DND-41 (cell line): ENCODE data around the gene PAPLN.
A peak's percentile ranks its signal among the peaks of the same experiment; 100 is the strongest.

Experiments
- ATAC-seq: fragments of 200-7000 bp; cut with Tn5 transposase; 3 replicates; pipeline ENCODE4 v1.9.1; 2021; ENCODE audit warnings: low read depth; ENCODE audit not compliant: insufficient read depth
- DNase-seq: peaks from one replicate; pipeline ENCODE4 v3.0.0-alpha.2; 2020
- H2AFZ ChIP-seq: 2 replicates; pipeline ENCODE4 v1.6.0; 2012; ENCODE audit warnings: low read depth, low read length
- H3K27ac ChIP-seq: 2 replicates; pipeline ENCODE4 v1.5.1; 2012; ENCODE audit warnings: low read length, inconsistent platforms
- H3K27me3 ChIP-seq: fragments of 200-600 bp; sonication (generic); 2 replicates; pipeline ENCODE4 v1.6.0; 2012; ENCODE audit warnings: low read length, mild to moderate bottlenecking, inconsistent platforms; ENCODE audit not compliant: insufficient read depth, poor library complexity
- H3K36me3 ChIP-seq: 2 replicates; pipeline ENCODE4 v1.5.1; 2012; ENCODE audit warnings: low read length, inconsistent platforms; ENCODE audit not compliant: insufficient read depth
- H3K4me1 ChIP-seq: 2 replicates; pipeline ENCODE4 v1.5.1; 2012; ENCODE audit warnings: mild to moderate bottlenecking, low read length; ENCODE audit not compliant: insufficient read depth
- H3K4me2 ChIP-seq: 2 replicates; pipeline ENCODE4 v1.6.0; 2012; ENCODE audit warnings: mild to moderate bottlenecking, moderate library complexity, low read length, inconsistent platforms; ENCODE audit not compliant: insufficient read depth
- H3K4me3 ChIP-seq, 2 experiments: fragments of 200-600 bp in 1 of 2; shearing (Covaris generic) in 1 of 2; 2 replicates each; pipeline ENCODE4 v1.5.1; 2012 to 2016; ENCODE audit warnings: inconsistent platforms in 2 of 2, low read length in 2 of 2, mild to moderate bottlenecking in 2 of 2, low read depth in 1 of 2, moderate library complexity in 1 of 2
- H3K79me2 ChIP-seq: 2 replicates; pipeline ENCODE4 v1.6.0; 2012; ENCODE audit warnings: low read length, inconsistent platforms; ENCODE audit not compliant: insufficient read depth
- H3K9ac ChIP-seq: 2 replicates; pipeline ENCODE4 v1.6.0; 2012; ENCODE audit warnings: low read depth, mild to moderate bottlenecking, inconsistent platforms, low read length, moderate library complexity
- H3K9me3 ChIP-seq: 2 replicates; pipeline ENCODE4 v1.5.1; 2012; ENCODE audit warnings: low read length, moderate library complexity, mild to moderate bottlenecking, inconsistent platforms; ENCODE audit not compliant: insufficient read depth, severe bottlenecking
- H4K20me1 ChIP-seq: 2 replicates; pipeline ENCODE4 v1.6.0; 2012; ENCODE audit warnings: low read length; ENCODE audit not compliant: insufficient read depth
- CTCF ChIP-seq: IDR thresholded peaks from 2 replicates; pipeline ENCODE4 v1.5.1; 2012; ENCODE audit warnings: borderline replicate concordance, low read length, moderate library complexity, mild to moderate bottlenecking; ENCODE audit not compliant: poor library complexity, severe bottlenecking; ENCODE audit errors: extremely low read depth
- EZH2 ChIP-seq: IDR thresholded peaks from 3 replicates; pipeline ENCODE4 v1.6.1; 2012; ENCODE audit warnings: borderline replicate concordance, low read depth, mild to moderate bottlenecking, moderate library complexity, low read length, inconsistent platforms; ENCODE audit not compliant: severe bottlenecking

Gene PAPLN

GRCh38 chr14:73245480-73246325 is 8.4 kb downstream of the PAPLN start:
- H3K9ac ChIP-seq = peak overlapping the region; percentile 47
- H3K4me3 ChIP-seq = peak overlapping the region in 1 of 2 experiments; percentile 55; a peak in 2 of 4 replicates
- peak; percentile 77 for ATAC-seq
- no peaks in the 10 kb centered on the region for H3K79me2 ChIP-seq
- peak overlapping the region; percentile 62 for H3K4me2 ChIP-seq
- H4K20me1 ChIP-seq = no peaks in the 10 kb centered on the region
- TF ChIP-seq EZH2 (no peak), CTCF (no peak)
- peak overlapping the region; percentile 48 for H2AFZ ChIP-seq
- H3K4me1 ChIP-seq = peaks cover 41% of the 10 kb centered on the region
- no peak overlapping the region for H3K27ac ChIP-seq
- no peaks in the 10 kb centered on the region for H3K36me3 ChIP-seq
- no peaks in the 10 kb centered on the region for H3K27me3 ChIP-seq
- DNase-seq = peak; percentile 57
- H3K9me3 ChIP-seq = no peaks in the 10 kb centered on the region

GRCh38 chr14:73246387-73247150 is 9.3 kb downstream of the PAPLN start:
- no peak for TF ChIP-seq EZH2
- TF ChIP-seq CTCF = no peak
- no peak for ATAC-seq
- Histone ChIP-seq H3K4me3 (peak overlapping the region in 1 of 2 experiments; percentile 55; a peak in 1 of 4 replicates), H3K9ac (peak overlapping the region; percentile 47), H3K79me2 (no peaks in the 10 kb centered on the region), H3K36me3 (no peaks in the 10 kb centered on the region), H3K4me2 (peak overlapping the region; percentile 62), H3K27ac (no peak overlapping the region), H3K4me1 (peaks cover 40% of the 10 kb centered on the region), H3K9me3 (no peaks in the 10 kb centered on the region), H3K27me3 (no peaks in the 10 kb centered on the region), H2AFZ (peak overlapping the region; percentile 48; the same call in 1 of the 2 replicates), H4K20me1 (no peaks in the 10 kb centered on the region)
- DNase-seq = no peak

- Histone ChIP-seq H3K4me3 (no peak overlapping the region), H3K9me3 (no peaks in the 10 kb centered on the region), H3K27ac (no peak overlapping the region), H3K79me2 (no peaks in the 10 kb centered on the region), H4K20me1 (no peaks in the 10 kb centered on the region), H3K4me2 (no peak overlapping the region), H3K36me3 (no peaks in the 10 kb centered on the region), H3K27me3 (no peaks in the 10 kb centered on the region), H2AFZ (no peak overlapping the region), H3K9ac (no peak overlapping the region), H3K4me1 (peaks cover 23% of the 10 kb centered on the region)
- ATAC-seq (no peak), DNase-seq (no peak)
- no peak for TF ChIP-seq EZH2
- no peak for TF ChIP-seq CTCF
These were observed 11.0 kb downstream of the PAPLN start for GRCh38 chr14:73248108-73248868.
